GM12878 (cell line): ENCODE measurements around the gene POLR1F. TPM values are rescaled to one million over a fixed set of nuclear protein-coding genes. Genes with fewer than 3 reads are reported as not detected.

Experiments
- ATAC-seq: fragments of 200-7000 bp; cut with Tn5 transposase; 3 replicates; pipeline ENCODE4 v1.9.1; 2020; ENCODE audit warnings: mild to moderate bottlenecking, moderate library complexity
- BruUV-seq: library from RNA; stranded (reverse); fragments of 400-500 nt; replicated peaks from 2 replicates; lab custom pipeline; 2021; lab: Mats Ljungman, UMichigan
- CTCF ChIA-PET: fragments of 300-600 bp; sonication (Branson Sonifier 250); formaldehyde crosslinking; extraction: SDS; loops from one replicate; lab custom pipeline; 2021; ENCODE audit warnings: inconsistent platforms; lab: Yijun Ruan, JAX
- POLR2A ChIA-PET: fragments of 350-600 bp; formaldehyde crosslinking; extraction: SDS; loops from one replicate; lab custom pipeline; 2021; ENCODE audit warnings: inconsistent platforms; lab: Charles Lee
- RAD21 ChIA-PET: fragments of 300-600 bp; sonication (Branson Sonifier 250); formaldehyde crosslinking; loops from one replicate; lab custom pipeline; 2023; ENCODE audit warnings: antibody characterized with exemption; ENCODE audit not compliant: unreplicated experiment; lab: Charles Lee
- SMC1A ChIA-PET: fragments of 300-600 bp; sonication (Branson Sonifier 250); formaldehyde crosslinking; loops from one replicate; lab custom pipeline; 2023; ENCODE audit not compliant: unreplicated experiment, uncharacterized antibody; lab: Charles Lee
- DNase-seq: peaks from one replicate; pipeline ENCODE4 v3.0.0-alpha.2; 2011; ENCODE audit warnings: low read depth, low spot score
- FAIRE-seq: peaks from 3 replicates; lab custom pipeline; 2011; peaks lifted over from hg19 to GRCh38; lab: Jason Lieb, UNC
- H2AFZ ChIP-seq: 2 replicates; pipeline ENCODE4 v1.6.0; 2011; ENCODE audit warnings: low read depth, low read length, control low read depth; ENCODE audit not compliant: control insufficient read depth
- H3K27ac ChIP-seq: 2 replicates; pipeline ENCODE4 v1.5.1; 2011; ENCODE audit warnings: control low read depth; ENCODE audit not compliant: control insufficient read depth, insufficient read depth
- H3K27me3 ChIP-seq, 2 experiments: replicated peaks in 1 of 2; 2 replicates each; pipeline versions ENCODE4 v1.6.0 to v1.6.1; 2011; ENCODE audit warnings: low read length in 1 of 2; ENCODE audit not compliant: control insufficient read depth in 2 of 2, insufficient read depth in 2 of 2
- H3K36me3 ChIP-seq, 2 experiments: 2 replicates each; pipeline ENCODE4 v1.5.1; 2011; ENCODE audit warnings: low read length in 1 of 2; ENCODE audit not compliant: control insufficient read depth in 2 of 2, insufficient read depth in 2 of 2
- H3K4me1 ChIP-seq: 2 replicates; pipeline ENCODE4 v1.6.1; 2011; ENCODE audit warnings: mild to moderate bottlenecking, low read length, moderate library complexity, mixed read lengths; ENCODE audit not compliant: control insufficient read depth, insufficient read depth
- H3K4me2 ChIP-seq: 2 replicates; pipeline ENCODE4 v1.6.0; 2011; ENCODE audit warnings: control low read depth; ENCODE audit not compliant: control insufficient read depth, insufficient read depth
- H3K4me3 ChIP-seq: fragments of 200-600 bp; sonication (generic); 2 replicates; pipeline ENCODE4 v1.5.1; 2016
- H3K79me2 ChIP-seq: 2 replicates; pipeline ENCODE4 v1.6.0; 2011; ENCODE audit warnings: low read length; ENCODE audit not compliant: control insufficient read depth, insufficient read depth
- H3K9ac ChIP-seq: 2 replicates; pipeline ENCODE4 v1.8.0; 2011; ENCODE audit warnings: low read length, control low read depth, mixed read lengths; ENCODE audit not compliant: control insufficient read depth, insufficient read depth
- H3K9me3 ChIP-seq: replicated peaks from 3 replicates; pipeline ENCODE4 v1.5.1; 2011; ENCODE audit warnings: mild to moderate bottlenecking, low read length; ENCODE audit not compliant: control insufficient read depth, insufficient read depth
- H4K20me1 ChIP-seq: 2 replicates; pipeline ENCODE4 v1.6.0; 2011; ENCODE audit not compliant: control insufficient read depth, insufficient read depth
- BACH1 ChIP-seq: fragments of 450-650 bp; IDR thresholded peaks from 2 replicates; pipeline ENCODE4 v1.6.1; 2017; ENCODE audit warnings: mild to moderate bottlenecking, borderline replicate concordance
- BHLHE40 ChIP-seq, 2 experiments: fragments of 450-650 bp in 1 of 2; IDR thresholded peaks; 2 replicates each; pipeline ENCODE4 v1.6.1; 2011 to 2017; ENCODE audit warnings: low read depth in 2 of 2, borderline replicate concordance in 1 of 2, improper control_type of control experiment in 1 of 2, low read length in 1 of 2, mild to moderate bottlenecking in 1 of 2
- BRCA1 ChIP-seq: IDR thresholded peaks from 2 replicates; pipeline ENCODE4 v1.6.1; 2011; ENCODE audit warnings: low read depth, low read length, improper control_type of control experiment
- CBX5 ChIP-seq: sonication (generic); IDR thresholded peaks from 2 replicates; pipeline ENCODE4 v1.6.1; 2016; ENCODE audit warnings: low read depth, moderate library complexity, mild to moderate bottlenecking, inconsistent platforms
- JUND ChIP-seq: IDR thresholded peaks from 2 replicates; pipeline ENCODE4 v1.6.1; 2012; ENCODE audit warnings: low read depth, mild to moderate bottlenecking, low read length, improper control_type of control experiment, moderate library complexity
- KLF5 ChIP-seq: fragments of 450-650 bp; IDR thresholded peaks from 2 replicates; pipeline ENCODE4 v1.6.1; 2014; ENCODE audit warnings: mild to moderate bottlenecking; ENCODE audit not compliant: partially characterized antibody
- POLR2AphosphoS5 ChIP-seq: IDR thresholded peaks from 2 replicates; pipeline ENCODE4 v1.6.1; 2011; ENCODE audit warnings: mild to moderate bottlenecking, low read length, inconsistent platforms
- RCOR1 ChIP-seq: conservative IDR thresholded peaks from 2 replicates; pipeline ENCODE4 v1.6.1; 2012; ENCODE audit warnings: low read depth, low read length, improper control_type of control experiment
- SMAD5 ChIP-seq: IDR thresholded peaks from 2 replicates; pipeline ENCODE4 v1.6.1; 2016; ENCODE audit warnings: antibody characterized with exemption, low read depth
- ZBTB11 ChIP-seq: fragments of 450-650 bp; formaldehyde crosslinking; IDR thresholded peaks from 2 replicates; pipeline ENCODE4 v1.5.0; 2022; ENCODE audit warnings: mild to moderate bottlenecking, missing genetic modification characterization
- ZNF274 ChIP-seq: IDR thresholded peaks from one replicate; pipeline ENCODE4 v1.8.0; 2011; ENCODE audit not compliant: insufficient read length, insufficient read depth
- WGBS: methylation state at CpG from one replicate; pipeline ENCODE4 v1.1.6; 2016; ENCODE audit warnings: low lambda C conversion rate; ENCODE audit not compliant: insufficient replicate concordance, insufficient coverage; ENCODE audit errors: missing lambda C conversion rate; 5-methylcytosine and 5-hydroxymethylcytosine counted together
- in situ Hi-C: fragments of 300-500 bp; cut with MboI; formaldehyde crosslinking; loops from 9 replicates; pipeline ENCODE4 v1.14.3; 2018; ENCODE audit warnings: mixed read lengths
- intact Hi-C: fragments of 100-400 bp; cut with micrococcal nuclease; formaldehyde crosslinking; loops from one replicate; pipeline ENCODE4 v1.14.2; 2022; ENCODE audit not compliant: unreplicated experiment
- polyA plus RNA-seq, 11 experiments: library from polyadenylated mRNA; depleted of rRNA in 4 of 11; unstranded in 6 of 11; stranded (reverse) in 5 of 11; fragments of >200 nt; fragmentation: Nextera tagmentation in 4 of 11; fragmentation: Illumina TruSeq in 1 of 11; extraction: Ambion mirVana in 4 of 11; extraction: Trizol in 1 of 11; gene quantifications; 1 replicate in 1 of 11; 2 replicates in 10 of 11; pipeline versions ENCODE4 v1.2.1 to v1.2.3, GENCODE V29; 2011 to 2016; ENCODE audit warnings: inconsistent platforms in 2 of 11, missing spikeins in 2 of 11, low read depth in 1 of 11
- total RNA-seq, 4 experiments: library from RNA; depleted of rRNA in 3 of 4; stranded (reverse); fragments of >200 nt in 3 of 4; fragmentation: Illumina TruSeq in 1 of 4; extraction: Trizol in 1 of 4; gene quantifications; 2 replicates each; pipeline versions ENCODE4 v1.2.1 to v1.2.3, GENCODE V29; 2013 to 2021

The POLR1F gene
- total and polyA plus RNA-seq, 10 of the 15 experiments (the other 5 are each of a cell fraction or from before 2014, with no cell fraction given) = 16.9 to 129 (median 29.7) TPM

GRCh38 chr7:19707240-19707639, 1.6 kb downstream of the POLR1F start:
- intact Hi-C loops (loop anchor here (5.0 kb wide), 1 partner anchor 620 kb away; no protein-coding TSS in a partner anchor), in situ Hi-C loops (no loop called here)
- ChIA-PET POLR2A (no interaction called here), RAD21 (no interaction called here), SMC1A (interaction anchor here (1.2 kb wide), 1 partner anchor 11 kb away, joined by 3 read pairs; no protein-coding TSS in a partner anchor), CTCF (no interaction called here)
- no peaks in the 10 kb centered on the region for H3K27me3 ChIP-seq
- H3K4me1 ChIP-seq = 0 out of 2 replicates have a peak, but pooled peaks cover 3% of the 10 kb centered on the region
- ATAC-seq (no peak), FAIRE-seq (no peak), DNase-seq (no peak)
- no peak for TF ChIP-seq SMAD5
- TF ChIP-seq POLR2AphosphoS5 = no peak
- TF ChIP-seq CBX5 = no peak
- TF ChIP-seq KLF5 = no peak
- no peak for TF ChIP-seq ZBTB11
- no peak for TF ChIP-seq RCOR1
- TF ChIP-seq BACH1 = no peak
- TF ChIP-seq BHLHE40 (IDR thresholded peaks at IDR 0.05; ENCODE audit: borderline replicate concordance in 1 of 2, low read depth in 2 of 2, low read length in 1 of 2) = no peak
- TF ChIP-seq JUND = no peak
- no peak for TF ChIP-seq ZNF274
- no peak for TF ChIP-seq BRCA1
- H3K27ac ChIP-seq = no peak overlapping the region
- peak overlapping the region; percentile 90 for H3K4me3 ChIP-seq
- H3K9me3 ChIP-seq = no peaks in the 10 kb centered on the region
- peaks cover 35% of the 10 kb centered on the region for H3K79me2 ChIP-seq
- H2AFZ ChIP-seq = no peak overlapping the region
- no peaks in the 10 kb centered on the region; a peak in 1 of 4 replicates for H3K36me3 ChIP-seq
- no peak overlapping the region for H3K9ac ChIP-seq
- H3K4me2 ChIP-seq = peak overlapping the region; percentile 66
- no TSS peak for BruUV-seq
- no peaks in the 10 kb centered on the region for H4K20me1 ChIP-seq
- WGBS = 79% methylated on average over 3 of the region's 3 CpGs
